COLO829 (cell line): Measurements from ENCODE around the gene SERPIND1.
A peak's percentile ranks its signal among the peaks of the same experiment; 100 is the strongest.
"Not testable (repeated sequence)": the region's sequence is repeated elsewhere in the genome, so short reads cannot be mapped to it uniquely, and the experiment has no call there.

Experiments
- DNase-seq: peaks from one replicate; pipeline ENCODE4 v3.0.0; 2012; ENCODE audit warnings: low spot score

Gene SERPIND1

DNA sequence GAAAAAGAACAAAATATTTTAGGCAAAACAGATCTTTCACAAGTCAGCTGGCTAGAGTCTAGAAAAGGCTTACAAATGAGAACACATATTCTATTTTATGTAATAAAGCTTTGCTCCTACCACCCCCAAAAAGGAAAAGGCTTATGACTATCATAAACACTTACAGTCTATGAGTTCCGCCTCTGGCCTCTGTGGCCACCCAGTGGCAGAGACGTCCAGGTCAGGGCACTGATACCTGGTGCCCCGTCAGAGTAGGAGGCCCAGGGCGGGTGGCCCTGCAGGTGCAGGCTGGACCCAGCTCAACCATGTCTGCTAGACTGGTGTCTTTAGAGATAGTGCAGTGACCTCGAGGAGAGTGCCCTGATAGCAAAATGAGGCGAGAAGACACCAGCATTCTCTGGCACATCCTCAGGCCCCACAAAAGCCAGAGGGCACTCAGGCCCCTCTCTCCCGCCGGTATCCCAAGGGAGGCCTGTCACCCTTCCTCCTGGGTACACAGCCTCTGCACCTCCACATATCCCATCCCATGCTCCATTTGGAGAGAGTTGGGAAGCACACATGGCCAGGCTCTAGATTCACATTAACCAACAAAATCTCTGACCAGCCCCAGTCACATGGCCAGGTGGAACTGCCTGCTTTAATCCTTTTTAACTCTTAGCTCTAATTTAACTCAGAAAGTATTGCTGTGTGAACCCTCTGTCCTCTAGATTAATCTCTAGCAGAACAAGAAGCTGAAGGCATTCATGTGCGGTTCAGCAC lies 27.3 kb upstream of the SERPIND1 start:
- no peak for DNase-seq

DNA sequence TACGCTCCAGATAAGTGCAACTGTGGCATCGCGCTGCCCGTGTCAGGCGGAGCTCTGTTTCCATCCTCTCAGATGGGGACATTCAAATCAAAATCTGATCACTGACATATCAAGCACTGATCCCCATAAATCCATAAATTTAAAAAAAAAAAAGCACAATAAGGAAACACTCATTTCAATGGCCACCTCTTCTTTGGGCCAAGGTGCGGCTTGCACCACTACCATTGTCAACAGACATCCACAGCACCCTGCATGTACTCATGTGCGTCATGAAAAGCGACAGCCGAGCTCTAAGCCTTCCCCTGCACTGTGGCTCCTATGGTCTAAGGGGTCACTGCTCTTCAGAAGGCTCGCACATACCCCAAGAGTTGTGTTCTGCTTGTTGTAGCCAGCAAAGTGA lies 26.7 kb upstream of the SERPIND1 start:
- no peak for DNase-seq

DNA sequence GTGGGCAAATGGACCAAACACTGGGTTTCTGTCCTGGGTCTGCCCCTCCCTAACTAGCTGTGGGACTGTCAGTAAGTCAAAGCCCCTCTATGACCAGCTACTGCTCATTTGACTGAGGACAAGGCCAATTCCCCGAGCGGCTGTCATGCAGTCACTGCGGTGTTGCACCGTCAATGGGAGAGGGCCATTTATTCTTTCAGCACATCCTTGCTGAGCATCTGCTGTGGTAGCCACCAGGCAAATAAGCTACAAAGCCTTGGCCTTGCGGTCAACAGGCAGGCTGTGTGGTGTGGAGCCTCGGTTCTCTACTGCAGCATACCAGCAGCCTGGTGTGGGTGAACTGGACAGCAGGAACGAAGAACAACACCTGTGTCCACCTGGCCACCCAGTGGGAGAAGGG lies 25.8 kb upstream of the SERPIND1 start:
- no peak for DNase-seq

DNA sequence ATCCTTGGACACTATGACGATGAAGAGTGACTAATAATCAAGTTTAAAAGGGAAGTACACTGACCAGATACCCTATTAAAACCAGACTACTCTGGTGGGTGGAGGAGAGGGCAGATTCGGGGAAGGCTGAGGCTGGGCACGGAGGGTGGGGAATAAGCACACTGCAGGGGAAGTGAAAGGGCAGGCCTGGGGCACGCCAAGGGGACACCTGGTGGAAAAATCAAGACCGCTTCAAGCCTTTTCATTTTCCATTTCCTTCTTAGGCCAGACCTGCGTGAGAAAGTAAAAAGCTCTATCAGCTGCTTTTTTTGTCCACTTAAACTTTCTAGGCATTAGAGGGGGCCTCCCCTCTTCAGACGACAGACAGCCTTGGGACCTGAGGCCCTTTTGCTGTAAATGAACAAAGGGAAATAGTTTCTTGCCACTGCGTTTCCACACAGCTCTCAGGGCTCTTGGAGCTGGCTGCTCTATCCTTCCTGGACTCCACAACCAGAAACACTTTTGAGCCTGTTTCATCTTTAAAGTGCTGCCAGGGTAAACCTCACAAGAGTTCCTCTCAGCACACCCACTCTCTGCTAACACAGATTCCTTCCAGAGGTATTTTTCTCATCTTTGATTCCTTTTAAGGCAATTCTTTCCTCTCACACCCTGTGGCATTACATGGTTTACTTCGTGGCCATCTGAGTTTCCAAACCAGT lies 25.0 kb upstream of the SERPIND1 start:
- no peak for DNase-seq

DNA sequence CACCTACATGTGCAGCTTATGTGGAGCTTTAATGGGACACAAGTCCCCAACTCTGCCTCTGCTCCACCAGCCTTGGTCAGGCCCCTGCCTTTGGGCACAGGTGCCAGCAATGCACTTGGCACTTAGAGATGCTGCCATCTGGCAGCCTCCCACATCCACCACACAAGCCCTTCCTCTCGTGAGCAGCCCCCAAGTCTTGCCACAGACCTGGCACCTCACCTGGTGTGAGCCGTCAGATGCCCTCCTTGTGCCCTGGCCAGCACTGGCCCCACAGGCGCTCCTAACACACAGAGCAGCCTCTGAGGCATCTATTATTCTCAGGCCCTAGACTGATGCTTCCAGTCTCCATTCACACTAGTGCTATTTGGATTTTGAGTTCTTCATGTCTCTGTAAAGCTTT lies 24.5 kb upstream of the SERPIND1 start:
- DNase-seq: no peak

DNA sequence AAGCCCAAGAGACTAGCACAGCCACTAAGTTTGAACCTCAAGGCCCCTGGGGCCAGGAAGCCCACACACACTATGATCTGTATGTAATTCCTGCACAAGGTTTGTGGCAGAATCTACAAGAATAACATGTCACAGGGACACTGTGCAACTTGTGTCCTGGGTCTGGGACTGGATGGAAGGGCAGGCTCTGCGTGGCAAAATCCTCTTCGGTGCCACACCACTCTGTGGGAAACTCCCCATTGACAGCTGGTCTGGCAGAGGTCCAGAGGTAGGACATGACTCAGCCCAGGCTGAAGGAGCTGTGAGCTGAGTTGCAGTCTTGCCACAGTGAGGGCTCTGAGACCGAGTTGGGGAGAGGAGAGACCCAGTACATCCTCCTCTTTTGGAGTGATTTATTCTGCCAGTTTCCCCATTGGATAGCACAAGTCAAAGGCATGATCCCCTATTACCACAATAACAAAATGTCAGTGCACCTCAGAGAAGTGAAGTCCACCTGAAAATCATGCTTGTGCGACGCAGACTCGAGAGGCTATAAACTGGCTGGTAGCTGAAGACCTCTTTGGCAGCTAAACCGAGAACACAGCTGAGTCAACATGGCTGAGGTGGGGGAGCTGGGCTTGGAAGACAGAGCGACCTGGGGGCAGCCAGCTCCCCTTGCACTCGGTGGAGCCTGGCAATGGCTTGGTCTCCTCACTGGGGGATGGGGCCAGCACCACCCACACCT lies 23.3 kb upstream of the SERPIND1 start:
- peak; percentile 82 for DNase-seq

DNA sequence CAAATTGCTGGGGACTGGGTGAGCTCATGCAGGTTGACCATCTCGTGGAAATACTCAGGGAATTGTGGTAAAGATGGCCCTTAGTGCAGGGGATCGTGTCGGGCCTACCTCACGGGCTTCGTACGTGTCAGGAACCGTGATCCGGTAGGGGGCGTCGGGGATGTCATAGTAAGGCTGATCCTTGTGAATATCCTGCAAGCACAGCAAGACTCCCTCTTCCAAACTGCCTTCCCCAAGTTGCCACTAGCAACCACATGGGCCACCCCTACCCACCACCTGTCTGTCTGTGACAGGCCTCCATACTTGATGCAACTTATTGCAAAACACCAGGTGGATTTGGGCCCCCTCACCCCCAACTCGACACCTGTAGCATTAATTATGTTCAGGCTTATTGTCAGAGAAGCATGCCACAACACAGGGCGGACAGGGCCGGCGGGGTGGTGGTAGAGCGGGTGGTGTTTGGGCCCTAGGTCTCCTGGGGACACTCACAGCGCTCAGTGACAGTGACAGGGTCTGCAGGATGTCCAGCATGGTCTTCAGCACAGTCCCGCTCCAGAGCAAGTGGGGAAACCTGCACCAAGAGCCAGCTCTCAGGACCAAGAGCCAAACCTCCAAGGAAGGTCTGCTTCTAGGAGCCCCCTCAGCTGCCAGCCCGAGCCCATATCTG lies 22.6 kb upstream of the SERPIND1 start:
- no peak for DNase-seq

DNA sequence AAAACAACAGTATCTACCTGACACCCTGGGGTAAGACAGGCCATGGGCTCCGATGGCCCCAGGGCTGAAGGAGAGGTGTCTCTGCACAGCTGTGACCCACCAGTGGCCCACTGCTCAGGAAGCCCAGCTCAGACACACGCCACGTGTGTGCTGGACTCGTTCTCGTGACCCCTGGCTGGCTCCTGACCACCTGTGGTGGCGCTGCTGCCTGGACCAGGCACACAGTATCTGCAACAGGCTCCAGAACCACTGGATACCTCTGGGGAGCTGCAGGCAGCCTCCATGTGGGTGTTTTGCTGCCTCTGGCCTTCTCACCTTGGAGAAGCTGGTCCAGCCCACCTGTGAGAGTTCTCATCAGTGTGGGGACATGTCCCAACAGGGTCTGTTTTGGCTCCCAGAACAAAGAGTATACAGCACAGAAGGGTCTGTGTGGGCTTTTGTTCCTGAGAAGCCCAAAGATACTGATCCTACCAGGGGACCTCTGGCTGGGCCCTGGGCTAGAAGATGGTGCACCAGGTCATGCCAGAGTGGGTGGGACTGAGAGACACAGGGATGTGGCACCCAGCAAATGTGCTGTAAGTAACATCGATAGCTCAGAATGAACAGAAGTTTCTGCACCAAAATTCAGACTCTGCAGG lies 21.7 kb upstream of the SERPIND1 start:
- DNase-seq: no peak

DNA sequence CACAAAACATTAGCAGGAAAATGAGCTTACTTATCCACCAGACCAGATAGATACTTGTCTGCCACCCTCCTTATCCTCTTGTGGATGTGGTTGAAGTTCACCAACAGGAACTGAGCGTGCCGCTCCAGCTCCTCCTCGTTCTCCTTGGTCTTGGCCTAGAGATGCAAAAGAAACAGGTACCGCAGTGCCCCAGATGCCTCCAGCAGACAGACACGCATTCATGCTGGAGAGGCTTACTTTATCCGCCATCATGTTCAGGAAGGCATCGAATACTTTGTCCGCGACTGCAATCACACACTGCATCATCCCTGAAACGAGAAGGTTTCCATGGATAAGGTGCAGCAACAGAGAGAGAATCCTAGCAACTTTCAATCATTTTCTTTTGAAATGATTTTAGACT lies 21.0 kb upstream of the SERPIND1 start:
- no peak for DNase-seq

DNA sequence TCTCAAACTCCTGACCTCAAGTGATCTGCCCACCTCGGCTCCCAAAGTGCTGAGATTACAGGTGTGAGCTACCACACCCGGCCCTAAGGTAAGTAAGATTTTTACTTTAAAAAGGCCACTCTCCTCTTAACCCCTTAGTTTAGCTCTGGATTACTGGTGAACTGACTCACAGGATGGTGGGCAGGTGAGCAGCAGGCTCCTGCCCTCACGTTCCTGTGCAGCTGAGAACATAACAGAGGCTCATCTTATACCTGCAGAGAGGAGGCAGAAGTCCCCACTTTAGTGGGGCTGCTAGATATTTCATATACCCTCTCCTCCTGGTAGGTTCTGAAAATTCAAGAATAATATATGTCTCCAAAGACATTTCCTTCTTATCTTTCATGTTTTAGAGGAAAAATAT lies 17.1 kb upstream of the SERPIND1 start:
- no peak for DNase-seq

DNA sequence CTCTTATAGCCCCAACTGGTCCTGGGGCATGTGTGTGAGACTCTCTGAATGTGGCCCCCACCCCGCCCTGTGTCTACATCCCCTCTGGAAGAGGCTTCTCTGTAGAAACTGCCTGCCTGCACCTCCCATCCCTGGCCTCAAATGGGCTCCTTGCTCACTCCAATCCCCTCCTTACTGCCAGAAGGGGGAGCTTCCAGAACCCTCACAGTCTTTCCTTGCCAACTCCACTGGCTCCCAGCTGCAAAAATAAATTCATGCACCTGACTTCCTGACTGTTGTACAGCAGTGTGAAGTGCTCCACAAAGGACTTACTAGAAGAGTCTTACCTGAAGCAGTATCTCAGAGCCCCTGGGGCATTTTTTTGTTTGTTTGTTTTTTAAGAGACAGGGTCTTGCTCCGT lies 15.2 kb upstream of the SERPIND1 start:
- DNase-seq: no peak

DNA sequence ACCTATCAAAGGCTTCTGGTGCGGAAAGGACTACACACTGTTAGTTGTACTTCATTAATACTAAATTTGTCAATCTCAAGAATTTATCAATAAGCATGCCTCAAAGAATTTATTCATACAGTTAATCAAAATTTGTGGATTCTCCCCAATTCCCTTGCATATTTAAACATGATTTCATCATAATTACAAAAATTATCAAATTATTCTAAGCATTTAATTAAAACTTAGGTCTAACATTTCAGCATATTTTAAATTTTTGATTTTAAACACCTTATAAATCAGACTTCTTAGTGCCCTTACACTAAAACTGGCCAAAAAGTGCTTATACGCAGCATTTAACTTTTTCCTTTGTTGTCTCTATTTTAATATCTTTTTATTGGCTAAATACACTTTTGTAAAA lies 13.8 kb upstream of the SERPIND1 start:
- no peak for DNase-seq

DNA sequence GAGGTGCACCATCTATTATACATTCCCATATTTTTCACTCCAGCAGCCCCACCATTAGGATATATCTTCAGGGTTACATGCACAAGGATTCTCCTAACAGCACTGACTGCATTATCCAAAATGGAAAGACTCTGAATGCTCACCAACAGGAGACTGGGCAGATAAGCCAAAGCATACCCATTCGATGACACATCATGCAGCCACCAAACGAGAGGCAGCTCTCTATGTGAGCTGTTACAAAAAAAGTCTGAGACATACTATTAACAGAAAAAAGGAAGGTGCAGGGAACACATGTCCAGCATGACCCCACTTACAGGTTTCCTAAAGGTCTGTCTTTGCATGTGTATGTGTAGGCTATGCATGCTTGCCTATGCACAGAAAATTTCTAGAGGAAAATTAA lies 12.4 kb upstream of the SERPIND1 start:
- no peak for DNase-seq

DNA sequence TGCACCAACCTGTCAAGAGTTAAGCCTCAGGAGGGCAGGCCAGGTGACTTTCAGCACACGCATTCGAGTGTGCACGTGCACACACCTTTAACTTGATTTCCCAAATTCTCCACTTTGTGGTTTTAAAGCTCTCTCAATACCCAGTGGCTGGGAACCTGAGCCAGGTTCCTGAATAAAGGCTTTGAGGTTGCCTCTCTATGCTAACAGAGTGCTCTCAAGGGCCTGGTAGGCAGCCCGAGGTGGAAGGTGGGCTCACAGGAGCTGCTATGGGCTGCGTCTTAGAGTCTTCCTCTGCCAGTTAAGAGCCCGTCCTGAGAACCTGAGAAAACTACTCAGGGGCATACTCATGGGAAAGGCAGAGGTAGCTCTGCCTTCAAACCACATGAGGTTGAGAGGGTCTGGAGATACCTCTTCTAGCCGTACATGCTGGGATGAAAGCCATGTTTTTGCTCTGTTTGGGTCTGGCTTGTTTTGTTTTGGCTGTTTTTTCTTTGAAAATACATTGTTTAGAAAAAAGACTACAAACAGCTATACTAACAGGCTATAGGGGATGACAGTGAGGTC lies 11.6 kb upstream of the SERPIND1 start:
- no peak for DNase-seq

DNA sequence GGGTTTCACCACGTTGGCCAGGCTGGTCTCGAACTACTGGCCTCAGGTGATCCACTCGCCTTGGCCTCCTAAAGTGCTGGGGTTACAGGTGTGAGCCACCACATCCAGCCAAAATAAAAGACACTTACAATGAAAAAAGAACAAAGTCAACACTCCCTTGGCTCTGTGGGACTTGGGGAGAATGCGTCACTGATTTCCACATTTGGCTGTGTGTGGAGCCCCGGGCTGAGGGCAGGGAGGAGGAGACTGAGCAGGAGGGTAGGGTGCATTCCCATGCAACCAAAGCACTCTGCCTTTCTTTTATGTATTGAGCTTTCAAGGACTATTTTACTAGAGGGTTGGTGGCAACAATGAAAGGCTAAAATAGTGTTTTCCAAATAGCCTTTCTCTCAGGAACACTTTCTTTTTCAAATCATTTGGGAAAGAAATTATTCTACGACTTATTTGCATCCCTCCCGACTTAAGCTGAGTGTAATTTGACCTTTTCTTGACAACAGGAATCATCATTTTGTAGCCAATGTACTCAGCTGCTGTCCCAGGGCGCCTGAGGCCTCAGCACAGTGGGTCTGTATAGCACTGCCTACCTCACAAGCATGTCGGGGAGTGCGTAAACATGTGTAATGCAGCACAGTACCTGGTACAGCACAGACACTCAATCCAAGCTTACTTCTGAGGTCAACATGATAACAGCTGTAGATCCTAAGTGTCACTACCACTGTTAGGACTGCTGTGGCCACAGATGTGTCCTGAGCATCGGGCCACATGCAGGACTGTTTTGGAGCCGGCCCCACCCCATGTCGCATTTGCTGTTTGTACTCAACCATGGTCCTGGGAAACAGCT lies 10.1 kb upstream of the SERPIND1 start:
- no peak for DNase-seq

DNA sequence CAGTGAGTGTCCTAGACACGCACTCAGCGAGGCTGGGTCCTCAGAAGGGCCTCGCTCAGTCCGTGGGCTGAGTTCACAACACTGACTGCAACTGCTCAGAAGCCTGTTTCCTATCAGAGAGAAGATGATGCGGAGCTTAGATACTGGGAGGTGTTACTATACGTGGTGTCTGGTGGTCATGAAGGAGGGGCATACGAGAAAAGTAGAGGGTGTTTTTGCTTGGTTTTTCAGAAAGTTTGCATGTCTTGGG lies 9.5 kb upstream of the SERPIND1 start:
- DNase-seq: no peak

DNA sequence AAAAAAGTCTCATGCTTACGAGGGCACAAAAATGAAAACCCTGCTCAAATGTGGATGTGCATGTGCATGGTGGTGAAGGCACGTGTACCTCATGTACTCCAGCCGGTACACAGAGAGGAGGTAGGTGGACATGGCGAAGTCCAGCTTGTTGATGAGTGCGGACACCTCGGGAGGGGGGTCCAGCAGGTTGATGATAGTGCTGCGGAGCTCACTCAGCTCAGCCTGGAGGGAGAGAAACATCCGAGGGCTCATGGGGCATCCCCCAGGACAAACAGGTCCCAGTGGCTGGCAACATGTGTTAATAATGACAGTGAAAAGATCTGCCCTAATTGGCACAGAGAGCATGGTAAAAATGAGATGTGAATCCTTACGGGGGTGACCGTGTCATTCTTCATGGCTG lies 9.2 kb upstream of the SERPIND1 start:
- no peak for DNase-seq

DNA sequence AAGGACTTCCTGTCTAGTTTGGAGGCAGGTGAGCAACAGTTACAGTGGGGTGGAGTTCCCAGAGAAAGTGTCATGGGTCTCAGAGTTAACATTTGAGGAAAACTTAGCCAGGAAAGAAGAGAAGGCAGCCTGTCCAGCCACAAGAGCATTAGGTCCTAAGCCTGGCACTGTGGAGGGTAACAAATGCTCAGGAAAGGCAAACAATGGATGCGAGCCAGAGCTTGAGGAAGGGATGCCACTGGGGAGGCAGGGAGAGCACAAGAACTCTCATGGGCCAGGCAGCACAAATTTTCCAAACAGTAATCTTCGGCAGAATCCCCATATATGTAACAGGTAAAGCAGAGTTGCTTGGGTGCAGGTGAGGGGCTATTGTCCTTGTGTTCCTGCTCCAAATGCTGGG lies 8.0 kb upstream of the SERPIND1 start:
- DNase-seq: no peak

DNA sequence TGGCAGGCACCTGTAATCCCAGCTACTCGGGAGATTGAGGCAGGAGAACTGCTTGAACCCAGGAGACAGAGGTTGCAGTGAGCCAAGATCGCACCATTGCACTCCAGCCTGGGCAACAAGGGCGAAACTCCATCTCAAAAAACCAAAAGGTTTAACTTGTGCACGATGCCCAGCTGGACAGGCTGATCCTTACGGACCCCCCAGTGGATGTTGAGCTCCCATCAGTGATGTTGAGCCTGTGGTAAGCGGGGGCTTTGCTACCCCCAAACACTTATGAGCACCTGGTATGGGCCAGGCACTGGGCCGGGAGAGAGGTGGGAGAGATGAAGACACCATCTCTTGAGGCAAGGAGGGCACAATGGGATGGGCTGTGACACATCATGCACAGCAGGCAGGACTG lies 7.4 kb upstream of the SERPIND1 start:
- no peak for DNase-seq

DNA sequence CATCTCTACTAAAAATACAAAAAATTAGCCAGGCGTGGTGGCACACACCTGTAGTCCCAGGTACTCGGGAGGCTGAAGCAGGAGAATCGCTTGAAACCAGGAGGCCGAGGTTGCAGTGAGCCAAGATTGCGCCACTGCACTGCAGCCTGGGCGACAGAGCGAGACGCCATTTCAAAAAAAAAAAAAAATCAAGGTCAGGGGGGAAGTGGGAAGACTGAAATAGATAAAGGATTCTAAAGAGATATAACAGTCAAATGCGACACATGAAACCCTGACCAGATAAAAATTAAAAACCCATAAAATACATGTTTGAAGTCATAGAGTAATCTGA lies 4.5 kb upstream of the SERPIND1 start:
- DNase-seq: not testable (repeated sequence)

DNA sequence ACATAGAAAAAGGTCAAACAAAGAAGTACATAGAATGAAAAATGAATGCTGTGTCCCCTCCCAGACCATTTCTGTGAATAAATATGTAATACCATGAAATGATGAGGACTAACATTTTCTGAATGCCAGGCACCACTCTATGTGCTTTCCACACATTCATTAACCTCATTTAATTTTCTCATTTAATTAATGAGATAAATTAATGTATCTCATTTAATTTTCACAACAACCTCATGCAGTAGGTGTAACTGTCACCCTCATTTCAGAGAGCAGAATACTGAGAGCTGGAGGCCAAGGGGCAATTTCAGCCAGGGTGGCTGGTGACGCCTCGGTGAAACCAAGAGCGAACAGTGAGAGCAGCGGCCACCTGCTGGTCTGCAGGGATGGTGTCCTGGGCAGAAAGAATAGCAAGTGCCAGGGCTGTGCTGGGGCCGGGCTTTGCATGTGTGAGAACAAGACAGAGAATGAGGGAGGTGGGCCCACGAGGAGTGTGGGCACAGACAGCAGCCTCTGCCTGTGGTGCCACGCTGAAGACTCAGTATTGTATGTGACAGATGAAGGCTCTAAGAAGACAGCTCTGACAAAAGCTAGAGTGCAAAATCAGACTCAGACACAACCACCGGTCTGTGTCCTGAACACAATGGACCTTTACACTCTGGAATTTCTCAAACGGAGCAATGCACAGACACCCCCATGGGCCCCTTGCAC lies 1.8 kb upstream of the SERPIND1 start:
- DNase-seq: no peak
